ENCODE results near the gene GTF3C1.

GRCh38 chr16:27520982-27521673 lies 28.6 kb downstream of the GTF3C1 start:
- TF ChIP-seq CTCF (IDR thresholded peaks at IDR 0.05) (no peak), REST (IDR thresholded peaks at IDR 0.05; ENCODE audit: insufficient read depth in 1 of 2, low read depth in 2 of 2, low read length in 1 of 2) (no peak), TCF7L2 (IDR thresholded peaks at IDR 0.05; ENCODE audit: low read depth, low read length) (no peak), POLR2AphosphoS5 (IDR thresholded peaks at IDR 0.05; ENCODE audit: low read depth, low read length) (no peak)

All from Panc1 (cell line).